ENCODE measurements around the gene XPO6.

- TF ChIP-seq CTCF (IDR thresholded peaks at IDR 0.05) (no peak), POLR2A (IDR thresholded peaks at IDR 0.05) (no peak)
Measured at GRCh38 chr16:28101533-28101890, 110.3 kb downstream of the XPO6 start.
